Measurements from ENCODE around the gene ABCA4.

GRCh38 chr1:94000510-94001282 lies 120.3 kb downstream of the ABCA4 start:
- TF ChIP-seq POLR2AphosphoS5 (IDR thresholded peaks at IDR 0.05) (no peak), EP300 (IDR thresholded peaks at IDR 0.05) (no peak), CTCF (IDR thresholded peaks at IDR 0.05) (no peak)

Measured in stomach (tissue), 4 donors.